HL-60 (cell line): Measurements from ENCODE around the gene SPON1.

ENCODE experiments used
- DNase-seq, 2 experiments: peaks; one replicate each; pipeline ENCODE4 v3.0.0-alpha.2; 2010 to 2020; ENCODE audit warnings: low read depth in 1 of 2, low spot score in 1 of 2
- H3K27ac ChIP-seq: fragments of 250-450 bp; sonication (Bioruptor Pico); replicated peaks from 2 replicates; pipeline ENCODE4 v1.5.1; 2020; ENCODE audit warnings: mild to moderate bottlenecking, moderate library complexity
- H3K27me3 ChIP-seq: fragments of 250-450 bp; sonication (Bioruptor Pico); 2 replicates; pipeline ENCODE4 v1.5.1; 2021; ENCODE audit warnings: mild to moderate bottlenecking, moderate library complexity; ENCODE audit not compliant: insufficient read depth, poor library complexity, severe bottlenecking
- H3K4me3 ChIP-seq: replicated peaks from 2 replicates; pipeline ENCODE4 v1.5.1; 2011; ENCODE audit warnings: mild to moderate bottlenecking, control low read depth, low read length; ENCODE audit not compliant: insufficient read depth
- CTCF ChIP-seq: IDR thresholded peaks from one replicate; pipeline ENCODE4 v1.5.1; 2011; ENCODE audit warnings: low read length, control low read depth, inconsistent platforms; ENCODE audit not compliant: insufficient read depth
- GABPA ChIP-seq: IDR thresholded peaks from 2 replicates; pipeline ENCODE4 v1.6.1; 2012; ENCODE audit warnings: low read depth
- POLR2AphosphoS5 ChIP-seq: IDR thresholded peaks from 2 replicates; pipeline ENCODE4 v1.6.1; 2012; ENCODE audit warnings: low read depth
- REST ChIP-seq: IDR thresholded peaks from 2 replicates; pipeline ENCODE4 v1.6.1; 2012; ENCODE audit warnings: low read depth; ENCODE audit not compliant: insufficient replicate concordance
- SPI1 ChIP-seq: IDR thresholded peaks from 2 replicates; pipeline ENCODE4 v1.6.1; 2012; ENCODE audit warnings: low read depth, mild to moderate bottlenecking, borderline replicate concordance

SPON1 gene

GRCh38 chr11:14266622-14267021 is 304.1 kb downstream of the SPON1 start:
- H3K27ac ChIP-seq, result no peak overlapping the region
- no peak for TF ChIP-seq CTCF
- DNase-seq, result no peak
- H3K4me3 ChIP-seq, result no peak overlapping the region
- peaks cover 2% of the 10 kb centered on the region for H3K27me3 ChIP-seq

- Histone ChIP-seq H3K27ac (no peak overlapping the region), H3K27me3 (no peaks in the 10 kb centered on the region), H3K4me3 (no peak overlapping the region)
- no peak for DNase-seq
- TF ChIP-seq POLR2AphosphoS5 (no peak), CTCF (no peak), GABPA (no peak), SPI1 (no peak), REST (no peak)
These were observed 305.5 kb downstream of the SPON1 start for GRCh38 chr11:14267861-14268635.

GRCh38 chr11:14269692-14270573 is 307.4 kb downstream of the SPON1 start:
- no peak for DNase-seq
- Histone ChIP-seq H3K4me3 (no peak overlapping the region), H3K27ac (no peak overlapping the region), H3K27me3 (peaks cover 3% of the 10 kb centered on the region)
- TF ChIP-seq CTCF, result no peak
- peak; percentile 47 for TF ChIP-seq REST
